Measurements from ENCODE around the gene PGLYRP2.

DNA sequence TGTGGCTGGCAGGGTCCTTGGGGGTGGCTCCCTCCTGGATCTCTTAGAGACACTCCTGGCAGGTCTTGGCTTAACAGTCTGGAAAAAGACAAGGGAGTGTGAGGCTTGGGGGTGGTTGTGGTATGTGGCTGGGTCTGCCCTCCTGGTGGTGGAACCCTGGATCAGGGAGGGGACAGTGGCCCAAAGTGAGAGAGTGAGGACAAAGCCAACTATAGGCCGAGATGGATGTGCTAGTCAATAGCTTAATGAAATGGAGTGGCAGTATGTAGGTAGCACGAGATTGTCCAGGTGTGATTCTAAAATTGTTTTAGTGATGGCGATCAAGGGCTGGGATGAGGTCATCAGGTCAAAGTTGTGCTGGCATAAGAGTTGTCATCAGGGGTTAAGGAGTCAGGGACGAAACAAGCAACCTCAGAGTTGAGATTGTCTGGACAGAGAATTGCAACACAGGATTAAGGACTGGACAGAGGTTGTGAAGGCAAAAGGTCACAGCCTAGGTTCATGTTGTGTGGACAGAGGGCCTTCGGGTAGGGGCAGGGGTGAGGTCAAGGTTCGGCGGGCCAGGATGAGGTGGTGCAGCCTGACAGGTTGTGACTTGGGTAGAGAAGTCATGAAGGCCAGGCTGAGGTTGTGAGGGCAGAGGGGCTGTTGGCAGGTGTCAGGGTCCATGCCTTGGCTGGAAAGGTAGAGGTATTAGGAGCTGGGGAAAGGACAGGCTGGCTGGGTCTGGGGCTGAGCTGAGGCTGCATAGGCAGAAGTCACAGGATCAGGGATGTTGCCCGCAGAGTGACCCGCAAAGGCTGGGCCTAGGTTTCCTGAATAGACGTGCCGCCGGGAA, 10.4 kb downstream of the PGLYRP2 start:
- TF ChIP-seq, protein P1, sequence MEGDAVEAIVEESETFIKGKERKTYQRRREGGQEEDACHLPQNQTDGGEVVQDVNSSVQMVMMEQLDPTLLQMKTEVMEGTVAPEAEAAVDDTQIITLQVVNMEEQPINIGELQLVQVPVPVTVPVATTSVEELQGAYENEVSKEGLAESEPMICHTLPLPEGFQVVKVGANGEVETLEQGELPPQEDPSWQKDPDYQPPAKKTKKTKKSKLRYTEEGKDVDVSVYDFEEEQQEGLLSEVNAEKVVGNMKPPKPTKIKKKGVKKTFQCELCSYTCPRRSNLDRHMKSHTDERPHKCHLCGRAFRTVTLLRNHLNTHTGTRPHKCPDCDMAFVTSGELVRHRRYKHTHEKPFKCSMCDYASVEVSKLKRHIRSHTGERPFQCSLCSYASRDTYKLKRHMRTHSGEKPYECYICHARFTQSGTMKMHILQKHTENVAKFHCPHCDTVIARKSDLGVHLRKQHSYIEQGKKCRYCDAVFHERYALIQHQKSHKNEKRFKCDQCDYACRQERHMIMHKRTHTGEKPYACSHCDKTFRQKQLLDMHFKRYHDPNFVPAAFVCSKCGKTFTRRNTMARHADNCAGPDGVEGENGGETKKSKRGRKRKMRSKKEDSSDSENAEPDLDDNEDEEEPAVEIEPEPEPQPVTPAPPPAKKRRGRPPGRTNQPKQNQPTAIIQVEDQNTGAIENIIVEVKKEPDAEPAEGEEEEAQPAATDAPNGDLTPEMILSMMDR (IDR thresholded peaks at IDR 0.05; ENCODE audit: poor library complexity, severe bottlenecking), result no peak
- TF ChIP-seq, protein P2, sequence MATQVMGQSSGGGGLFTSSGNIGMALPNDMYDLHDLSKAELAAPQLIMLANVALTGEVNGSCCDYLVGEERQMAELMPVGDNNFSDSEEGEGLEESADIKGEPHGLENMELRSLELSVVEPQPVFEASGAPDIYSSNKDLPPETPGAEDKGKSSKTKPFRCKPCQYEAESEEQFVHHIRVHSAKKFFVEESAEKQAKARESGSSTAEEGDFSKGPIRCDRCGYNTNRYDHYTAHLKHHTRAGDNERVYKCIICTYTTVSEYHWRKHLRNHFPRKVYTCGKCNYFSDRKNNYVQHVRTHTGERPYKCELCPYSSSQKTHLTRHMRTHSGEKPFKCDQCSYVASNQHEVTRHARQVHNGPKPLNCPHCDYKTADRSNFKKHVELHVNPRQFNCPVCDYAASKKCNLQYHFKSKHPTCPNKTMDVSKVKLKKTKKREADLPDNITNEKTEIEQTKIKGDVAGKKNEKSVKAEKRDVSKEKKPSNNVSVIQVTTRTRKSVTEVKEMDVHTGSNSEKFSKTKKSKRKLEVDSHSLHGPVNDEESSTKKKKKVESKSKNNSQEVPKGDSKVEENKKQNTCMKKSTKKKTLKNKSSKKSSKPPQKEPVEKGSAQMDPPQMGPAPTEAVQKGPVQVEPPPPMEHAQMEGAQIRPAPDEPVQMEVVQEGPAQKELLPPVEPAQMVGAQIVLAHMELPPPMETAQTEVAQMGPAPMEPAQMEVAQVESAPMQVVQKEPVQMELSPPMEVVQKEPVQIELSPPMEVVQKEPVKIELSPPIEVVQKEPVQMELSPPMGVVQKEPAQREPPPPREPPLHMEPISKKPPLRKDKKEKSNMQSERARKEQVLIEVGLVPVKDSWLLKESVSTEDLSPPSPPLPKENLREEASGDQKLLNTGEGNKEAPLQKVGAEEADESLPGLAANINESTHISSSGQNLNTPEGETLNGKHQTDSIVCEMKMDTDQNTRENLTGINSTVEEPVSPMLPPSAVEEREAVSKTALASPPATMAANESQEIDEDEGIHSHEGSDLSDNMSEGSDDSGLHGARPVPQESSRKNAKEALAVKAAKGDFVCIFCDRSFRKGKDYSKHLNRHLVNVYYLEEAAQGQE (IDR thresholded peaks at IDR 0.05; ENCODE audit: borderline replicate concordance), result no peak
- no peak for TF ChIP-seq EZH2 (IDR thresholded peaks at IDR 0.05; ENCODE audit: borderline replicate concordance, insufficient read depth, low read length, poor library complexity, severe bottlenecking)
- TF ChIP-seq TAF1 (IDR thresholded peaks at IDR 0.05; ENCODE audit: low read depth), result no peak
- no peak for TF ChIP-seq POLR2AphosphoS5 (IDR thresholded peaks at IDR 0.05)
- TF ChIP-seq SMC3 (conservative IDR thresholded peaks at IDR 0.05; ENCODE audit: poor library complexity), result no peak
